Neural cell (in vitro differentiated cells): Measurements from ENCODE around the gene JPT2.

Experiments
- CTCF ChIP-seq: fragments of 450-650 bp; IDR thresholded peaks from 2 replicates; pipeline ENCODE4 v1.5.1; 2014; ENCODE audit warnings: antibody characterized with exemption, mild to moderate bottlenecking, moderate library complexity; ENCODE audit not compliant: poor library complexity, severe bottlenecking
- EP300 ChIP-seq: fragments of 450-650 bp; conservative IDR thresholded peaks from 2 replicates; pipeline ENCODE4 v1.6.1; 2014; ENCODE audit warnings: antibody characterized with exemption, mild to moderate bottlenecking, moderate library complexity; ENCODE audit not compliant: poor library complexity, severe bottlenecking
- POLR2AphosphoS5 ChIP-seq: IDR thresholded peaks from 2 replicates; pipeline ENCODE4 v1.6.1; 2012

GRCh38 chr16:1676661-1677060 lies 1.4 kb upstream of the JPT2 start:
- TF ChIP-seq CTCF (no peak), EP300 (no peak), POLR2AphosphoS5 (no peak)
